GM18511 (cell line): ENCODE measurements around the gene NKD1.

Source experiments
- ATAC-seq: cut with Tn5 transposase; IDR thresholded peaks from one replicate; pipeline ENCODE4 v1.9.1; 2021; ENCODE audit warnings: mild to moderate bottlenecking, moderate library complexity; ENCODE audit not compliant: unreplicated experiment

The NKD1 gene

GRCh38 chr16:50557046-50557445 lies 8.8 kb downstream of the NKD1 start:
- ATAC-seq = no peak

- ATAC-seq = no peak
Observed at GRCh38 chr16:50558913-50559312, 10.7 kb downstream of the NKD1 start.

DNA sequence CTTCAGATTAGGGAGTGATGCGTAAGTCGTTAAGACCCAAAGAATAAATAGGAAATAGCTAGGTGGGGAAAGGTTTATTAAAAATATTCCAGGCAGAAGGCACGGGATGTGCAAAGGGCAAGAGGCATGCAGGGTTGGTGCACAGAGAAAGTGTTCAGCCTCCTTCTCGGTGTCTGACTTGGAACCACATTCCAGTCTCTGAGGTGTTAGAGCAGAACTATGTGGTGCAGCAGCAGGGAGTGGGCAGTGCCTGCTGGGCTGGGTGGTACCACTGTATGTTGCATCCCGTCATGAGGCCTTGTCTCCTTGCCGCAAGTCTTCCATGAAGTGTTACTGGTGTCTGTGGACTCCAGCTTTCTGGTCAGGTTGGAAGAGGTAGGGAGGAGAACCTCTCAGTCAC lies 11.1 kb downstream of the NKD1 start:
- ATAC-seq = no peak

DNA sequence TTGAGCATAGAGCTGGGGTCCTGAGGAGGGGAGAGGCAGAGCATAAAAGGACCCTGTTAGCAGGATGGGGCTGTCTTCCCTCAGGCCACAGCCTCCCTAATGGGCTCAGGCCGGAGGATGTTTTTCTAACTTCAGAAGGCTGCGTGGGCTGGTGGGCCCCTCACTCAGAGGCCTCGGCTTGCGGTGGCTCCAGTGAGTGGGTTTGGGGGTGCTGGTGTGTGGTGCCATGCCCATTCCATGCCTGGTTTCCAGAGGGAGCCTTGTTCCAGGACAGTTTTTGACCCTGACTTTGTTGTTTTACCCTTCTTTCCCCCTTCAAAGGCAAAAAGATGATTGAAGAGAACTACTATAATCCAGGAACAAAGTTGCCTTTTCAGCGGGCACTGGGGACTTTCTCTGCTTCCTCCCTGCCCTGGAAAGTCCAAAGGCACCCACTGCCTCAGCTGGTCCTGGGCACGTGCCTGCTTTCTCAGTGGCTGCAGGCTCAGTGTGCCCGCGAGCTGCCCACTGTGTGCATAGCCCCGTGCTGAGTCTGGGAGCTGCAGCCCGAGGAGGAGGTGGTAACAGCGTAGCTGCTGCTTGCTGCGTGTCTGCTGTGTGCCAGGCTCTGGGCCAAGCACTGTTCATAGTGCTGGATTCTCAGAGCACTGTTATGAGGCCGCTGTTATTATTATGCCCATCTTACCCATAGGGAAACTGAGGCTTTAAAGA lies 11.8 kb downstream of the NKD1 start:
- no peak for ATAC-seq

- ATAC-seq = no peak
Observed at GRCh38 chr16:50560903-50561863, 13.0 kb downstream of the NKD1 start.

GRCh38 chr16:50562657-50563056 lies 14.5 kb downstream of the NKD1 start:
- no peak for ATAC-seq

GRCh38 chr16:50563989-50564388 lies 15.8 kb downstream of the NKD1 start:
- ATAC-seq = no peak

DNA sequence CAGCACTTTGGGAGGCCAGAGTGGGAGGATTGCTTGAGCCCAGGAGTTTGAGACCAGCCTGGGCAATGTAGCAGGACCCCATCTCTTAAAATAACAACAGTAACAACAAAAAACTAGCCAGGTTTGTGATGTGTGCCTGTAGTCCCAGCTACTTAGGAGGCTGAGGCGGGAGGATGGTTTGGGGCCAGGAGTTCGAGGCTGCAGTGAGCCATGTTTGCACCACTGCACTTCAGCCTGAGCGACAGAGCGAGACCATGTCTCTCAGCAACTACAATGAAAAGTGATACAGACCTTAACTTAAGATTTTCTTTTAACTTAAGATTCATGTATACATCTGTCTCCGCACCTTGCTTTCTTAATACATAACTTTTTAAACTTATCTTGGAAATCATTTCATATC lies 17.2 kb downstream of the NKD1 start:
- ATAC-seq = no peak

- no peak for ATAC-seq
Observed at GRCh38 chr16:50566014-50566962, 18.1 kb downstream of the NKD1 start.

DNA sequence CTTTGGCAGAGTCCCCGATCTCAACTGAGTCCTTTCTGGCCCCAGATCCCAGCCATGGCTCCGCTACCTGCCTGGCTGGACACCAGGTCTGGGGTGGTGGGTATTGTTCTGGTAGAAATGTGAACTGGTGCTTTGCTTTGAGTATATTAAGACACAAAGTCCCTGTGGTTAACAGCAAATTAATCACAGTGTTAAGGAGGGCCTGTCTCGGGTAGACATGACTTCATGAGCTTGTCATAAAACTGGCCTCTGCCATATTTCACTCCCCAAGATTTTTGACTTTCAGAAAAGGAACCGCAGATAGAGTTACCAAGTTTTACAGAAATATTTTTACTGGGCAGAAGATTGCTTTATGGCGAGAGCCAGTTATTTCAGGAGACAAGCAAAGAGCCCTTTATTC lies 19.5 kb downstream of the NKD1 start:
- ATAC-seq = no peak

DNA sequence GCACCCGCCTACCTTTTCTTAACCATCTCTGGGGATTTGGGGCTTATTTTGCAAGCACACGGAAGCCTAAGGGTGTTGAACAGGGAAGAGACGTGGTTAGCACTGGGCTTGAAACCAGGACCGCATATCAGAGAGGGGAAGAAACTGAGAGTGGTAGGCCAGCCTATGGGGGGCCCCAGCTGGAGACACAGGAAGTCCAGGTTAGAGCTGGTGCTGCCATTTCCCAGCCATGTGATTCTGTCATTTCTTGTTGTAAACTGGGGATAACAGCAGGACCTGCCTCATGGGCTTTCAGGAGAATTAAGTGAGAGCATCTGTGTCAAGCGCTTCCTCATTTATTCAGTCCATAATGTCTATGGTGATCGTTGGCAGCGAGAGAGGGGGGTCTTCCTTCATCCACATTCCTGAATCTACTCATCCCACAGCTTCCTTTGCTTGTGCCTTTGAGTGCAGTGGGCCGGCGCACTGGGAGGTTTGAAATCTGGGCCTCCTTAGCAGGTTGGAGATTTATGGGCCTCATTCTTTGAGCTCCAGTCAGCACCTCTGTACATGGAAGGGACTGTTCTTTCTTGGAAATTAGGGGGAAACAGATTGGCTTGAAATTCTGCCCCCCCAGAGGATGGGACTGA lies 20.1 kb downstream of the NKD1 start:
- ATAC-seq = no peak

GRCh38 chr16:50570354-50570753 lies 22.2 kb downstream of the NKD1 start:
- no peak for ATAC-seq

GRCh38 chr16:50570808-50571598 lies 22.8 kb downstream of the NKD1 start:
- no peak for ATAC-seq

DNA sequence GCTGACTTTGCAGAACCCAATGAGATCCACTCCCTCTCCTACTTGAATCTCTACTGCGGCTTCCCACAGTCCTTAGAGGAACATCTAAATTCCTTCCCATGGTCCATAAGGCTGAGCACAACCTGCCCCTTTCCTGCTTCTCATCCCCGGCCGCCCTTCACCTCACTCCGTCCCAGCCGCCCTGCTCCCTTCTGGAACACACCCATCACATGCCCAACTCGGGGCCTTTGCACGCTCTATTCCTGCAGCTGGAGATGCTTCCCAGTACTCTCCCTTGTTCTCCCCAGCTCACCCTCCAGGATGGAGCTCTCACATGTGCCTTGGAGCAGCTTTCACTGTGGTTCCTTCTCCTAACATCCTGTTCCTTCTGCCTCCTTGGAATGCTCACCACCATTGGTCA lies 23.6 kb downstream of the NKD1 start:
- no peak for ATAC-seq

DNA sequence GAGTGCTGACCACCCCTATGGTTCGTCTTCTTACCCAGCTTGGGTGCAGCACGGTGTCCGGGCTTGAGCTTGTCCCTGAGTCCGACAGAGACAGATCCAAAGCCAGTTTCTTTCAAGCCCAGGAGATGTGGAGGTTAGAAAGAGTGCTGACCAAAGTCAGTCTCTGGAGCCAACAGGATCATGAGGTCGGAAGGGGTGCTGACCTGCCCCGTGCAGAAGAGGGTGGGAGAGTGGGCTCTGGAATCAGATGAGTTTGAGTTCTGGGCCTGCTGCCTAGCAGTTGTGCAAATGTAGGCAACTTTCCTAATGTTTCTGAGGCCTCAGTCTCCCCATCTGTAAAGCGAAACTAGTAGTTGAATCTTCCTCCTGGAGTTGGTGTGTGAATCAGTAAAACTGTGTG lies 24.5 kb downstream of the NKD1 start:
- no peak for ATAC-seq

DNA sequence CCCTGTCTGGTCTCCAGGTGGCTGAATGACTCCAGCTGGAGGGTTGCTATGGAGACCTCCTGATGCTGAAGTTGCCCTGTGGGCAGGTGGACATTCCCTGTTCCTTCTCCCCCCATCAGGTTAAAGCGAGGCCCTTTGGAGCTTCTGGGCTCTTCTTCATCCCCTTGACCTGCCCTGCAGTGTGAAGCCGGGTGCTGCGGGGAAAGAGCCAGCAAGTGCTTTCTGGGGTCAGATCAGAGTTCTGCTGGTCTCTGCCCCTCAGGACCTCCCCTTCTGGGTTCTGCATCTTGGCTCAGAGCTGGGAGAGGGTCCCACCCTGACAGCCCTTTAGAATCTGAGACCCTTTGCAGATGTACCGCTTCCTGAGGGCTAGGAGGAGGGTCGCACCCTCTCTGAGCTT lies 25.1 kb downstream of the NKD1 start:
- ATAC-seq = no peak

DNA sequence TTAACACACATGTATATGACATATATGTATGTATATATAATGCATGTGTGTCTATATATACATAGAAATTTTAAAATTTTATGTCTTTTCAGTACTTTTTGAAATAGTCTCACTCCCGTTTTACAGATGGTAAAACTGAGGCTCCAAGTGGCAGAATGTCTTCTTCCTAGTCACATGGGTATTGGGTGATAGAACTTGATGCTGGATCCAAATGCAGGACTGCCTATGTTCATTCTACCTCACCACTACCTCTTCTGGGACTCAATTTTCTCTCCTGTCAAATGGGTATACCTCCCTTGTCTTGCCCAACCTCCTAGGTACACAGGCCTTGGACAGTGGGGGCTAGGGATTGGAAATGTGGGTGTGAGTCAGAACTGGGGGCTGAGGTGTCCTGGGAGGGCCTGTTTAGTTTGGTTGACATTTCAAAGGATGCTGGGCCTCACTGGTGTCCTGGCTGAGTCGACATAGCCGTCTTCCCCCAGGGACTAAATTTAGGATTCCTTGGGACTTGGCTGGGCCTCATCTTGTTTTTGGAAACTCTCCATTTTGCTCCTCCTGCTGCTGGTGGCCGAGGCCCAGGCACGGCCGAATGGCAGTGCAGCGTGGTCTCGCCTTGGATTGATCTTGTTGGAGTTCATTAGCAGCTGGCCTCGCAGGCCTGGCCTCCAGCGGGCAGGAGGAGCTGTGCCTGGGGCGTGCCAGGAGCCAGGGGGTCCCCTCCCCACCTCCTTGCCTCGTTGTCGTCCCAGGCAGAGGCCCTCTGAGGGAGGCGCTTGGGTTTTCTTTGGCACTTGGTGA lies 25.9 kb downstream of the NKD1 start:
- ATAC-seq = no peak

DNA sequence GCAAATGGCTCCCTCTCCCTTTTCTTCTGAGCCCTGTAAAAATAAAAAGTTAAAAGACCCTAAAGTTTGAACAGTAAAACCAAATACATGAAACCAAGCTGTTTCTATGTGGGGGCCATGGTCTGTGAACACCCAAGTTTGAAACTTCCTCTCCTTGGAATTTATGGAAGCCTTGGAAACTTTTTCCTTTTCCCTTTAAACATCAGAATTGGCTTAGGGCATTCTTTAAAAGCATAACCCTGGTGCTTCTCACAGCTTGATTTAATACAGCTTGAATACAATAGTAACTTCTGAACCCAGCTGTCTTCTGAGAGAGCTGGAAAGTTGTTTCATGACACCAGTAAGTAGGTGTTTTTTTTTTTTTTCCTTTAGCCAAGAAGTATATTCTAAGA lies 26.5 kb downstream of the NKD1 start:
- no peak for ATAC-seq

- ATAC-seq = no peak
Observed at GRCh38 chr16:50575743-50576142, 27.5 kb downstream of the NKD1 start.
